Testis (tissue), 3 donors: ENCODE results near the gene AMOTL1. TPM values are rescaled to one million over a fixed set of nuclear protein-coding genes. Genes with fewer than 3 reads are reported as not detected.

Source experiments
- DNase-seq: peaks from one replicate; pipeline ENCODE4 v3.0.0-alpha.2; 2019
- H3K27ac ChIP-seq, 2 donors: fragments of 200-600 bp; sonication (generic); one replicate each; pipeline ENCODE4 v1.5.1; 2019
- H3K27me3 ChIP-seq: fragments of 200-600 bp; sonication (generic); one replicate; pipeline ENCODE4 v1.5.1; 2019
- H3K36me3 ChIP-seq: fragments of 200-600 bp; sonication (generic); one replicate; pipeline ENCODE4 v1.5.1; 2017; ENCODE audit warnings: low read depth; ENCODE audit errors: missing control alignments
- H3K4me1 ChIP-seq: fragments of 200-600 bp; sonication (generic); one replicate; pipeline ENCODE4 v1.5.1; 2019
- H3K4me3 ChIP-seq, 2 donors: fragments of 200-600 bp; sonication (generic); one replicate each; pipeline ENCODE4 v1.5.1; 2017 to 2019
- H3K9me3 ChIP-seq: fragments of 200-600 bp; sonication (generic); one replicate; pipeline ENCODE4 v1.5.1; 2017
- POLR2A ChIP-seq: fragments of 450-650 bp; IDR thresholded peaks from one replicate; pipeline ENCODE4 v1.6.1; 2017; ENCODE audit warnings: antibody characterized with exemption, mild to moderate bottlenecking, moderate library complexity
- WGBS, 2 donors: methylation state at CpG; one replicate each; pipeline ENCODE4 v1.1.5; 2018; 5-methylcytosine and 5-hydroxymethylcytosine counted together
- intact Hi-C: fragments of 100-400 bp; cut with DNase I; formaldehyde crosslinking; loops from one replicate; pipeline ENCODE4 v1.15.1; 2023; ENCODE audit warnings: low total_unique reads
- polyA plus RNA-seq: library from polyadenylated mRNA; stranded (reverse); fragments of 350-450 nt; fragmentation: Illumina TruSeq; extraction: RNeasy Lipid Tissue Mini Kit (QIAGEN cat#74804); gene quantifications from one replicate; pipeline ENCODE4 v1.2.3, GENCODE V29; 2014; ENCODE audit warnings: low read depth, low replicate concordance; ENCODE audit not compliant: insufficient read depth
- total RNA-seq, 2 donors: library from RNA; depleted of rRNA; stranded (reverse); fragments of >200 nt; gene quantifications; one replicate each; pipeline ENCODE4 v1.2.3, GENCODE V29; 2016
- TF ChIP-seq, protein P1 (sequence below), 3 experiments: fragments of 450-650 bp in 2 of 3; fragments of 200-600 bp in 1 of 3; sonication (generic) in 1 of 3; IDR thresholded peaks; one replicate each; pipeline ENCODE4 v1.5.1; 2016 to 2019; ENCODE audit warnings: antibody characterized with exemption in 3 of 3, mild to moderate bottlenecking in 2 of 3, moderate library complexity in 1 of 3

The AMOTL1 gene
- total and polyA plus RNA-seq, 3 donors from 2014 or later = 17.1 to 25.4 (median 18.7) TPM

DNA sequence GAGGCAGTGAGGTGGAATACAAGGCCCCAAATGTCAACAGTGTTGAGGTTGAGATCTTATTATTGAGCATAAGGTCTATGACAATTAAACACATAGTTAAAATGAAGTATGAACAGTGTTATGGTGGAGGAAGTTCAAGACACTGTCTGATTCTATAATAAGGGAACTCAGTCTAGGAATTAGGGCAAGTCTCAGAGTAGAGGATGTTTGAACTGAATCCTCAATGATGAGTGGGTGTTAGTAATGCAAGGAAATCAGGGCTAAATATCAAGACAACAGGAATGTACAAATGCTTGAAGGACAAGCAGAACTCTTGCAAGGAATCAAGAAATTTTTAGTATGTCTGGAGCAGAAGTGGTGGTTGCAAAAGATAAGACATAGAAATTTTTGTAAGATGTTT is 152.2 kb downstream of the AMOTL1 start:
- intact Hi-C loops = no loop called here
- no peaks in the 10 kb centered on the region for H3K36me3 ChIP-seq
- H3K4me1 ChIP-seq = no peaks in the 10 kb centered on the region
- no peak overlapping the region for H3K27ac ChIP-seq
- TF ChIP-seq, protein P1, sequence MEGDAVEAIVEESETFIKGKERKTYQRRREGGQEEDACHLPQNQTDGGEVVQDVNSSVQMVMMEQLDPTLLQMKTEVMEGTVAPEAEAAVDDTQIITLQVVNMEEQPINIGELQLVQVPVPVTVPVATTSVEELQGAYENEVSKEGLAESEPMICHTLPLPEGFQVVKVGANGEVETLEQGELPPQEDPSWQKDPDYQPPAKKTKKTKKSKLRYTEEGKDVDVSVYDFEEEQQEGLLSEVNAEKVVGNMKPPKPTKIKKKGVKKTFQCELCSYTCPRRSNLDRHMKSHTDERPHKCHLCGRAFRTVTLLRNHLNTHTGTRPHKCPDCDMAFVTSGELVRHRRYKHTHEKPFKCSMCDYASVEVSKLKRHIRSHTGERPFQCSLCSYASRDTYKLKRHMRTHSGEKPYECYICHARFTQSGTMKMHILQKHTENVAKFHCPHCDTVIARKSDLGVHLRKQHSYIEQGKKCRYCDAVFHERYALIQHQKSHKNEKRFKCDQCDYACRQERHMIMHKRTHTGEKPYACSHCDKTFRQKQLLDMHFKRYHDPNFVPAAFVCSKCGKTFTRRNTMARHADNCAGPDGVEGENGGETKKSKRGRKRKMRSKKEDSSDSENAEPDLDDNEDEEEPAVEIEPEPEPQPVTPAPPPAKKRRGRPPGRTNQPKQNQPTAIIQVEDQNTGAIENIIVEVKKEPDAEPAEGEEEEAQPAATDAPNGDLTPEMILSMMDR (IDR thresholded peaks at IDR 0.05) = no peak
- no peaks in the 10 kb centered on the region for H3K27me3 ChIP-seq
- no peak overlapping the region for H3K4me3 ChIP-seq
- DNase-seq = no peak
- H3K9me3 ChIP-seq = no peaks in the 10 kb centered on the region

- no peaks in the 10 kb centered on the region for H3K27me3 ChIP-seq
- no peak for DNase-seq
- H3K9me3 ChIP-seq = no peaks in the 10 kb centered on the region
- TF ChIP-seq, protein P1 (IDR thresholded peaks at IDR 0.05) = no peak
- 79 to 87% methylated on average over 5 of the region's 5 CpGs for WGBS, 2 donors
- H3K4me1 ChIP-seq = peaks cover 6% of the 10 kb centered on the region
- H3K27ac ChIP-seq = no peak overlapping the region
- no peaks in the 10 kb centered on the region for H3K36me3 ChIP-seq
- H3K4me3 ChIP-seq = no peak overlapping the region
- intact Hi-C loops = no loop called here
Observed at GRCh38 chr11:94922321-94923003, 154.3 kb downstream of the AMOTL1 start.

- H3K27ac ChIP-seq = no peak overlapping the region
- 87 to 100% methylated on average over 2 of the region's 2 CpGs for WGBS, 2 donors
- no peaks in the 10 kb centered on the region for H3K36me3 ChIP-seq
- intact Hi-C loops = no loop called here
- H3K9me3 ChIP-seq = no peaks in the 10 kb centered on the region
- H3K27me3 ChIP-seq = no peaks in the 10 kb centered on the region
- TF ChIP-seq, protein P1 (IDR thresholded peaks at IDR 0.05) = no peak
- TF ChIP-seq POLR2A = no peak
- H3K4me1 ChIP-seq = peaks cover 8% of the 10 kb centered on the region
- no peak overlapping the region for H3K4me3 ChIP-seq
- no peak for DNase-seq
Observed at GRCh38 chr11:94923004-94923334, 154.8 kb downstream of the AMOTL1 start.

GRCh38 chr11:94924171-94924572 is 156.0 kb downstream of the AMOTL1 start:
- no peak overlapping the region for H3K4me3 ChIP-seq
- TF ChIP-seq, protein P1 (IDR thresholded peaks at IDR 0.05) = no peak
- no peak for TF ChIP-seq POLR2A
- H3K27ac ChIP-seq = no peak overlapping the region
- no peaks in the 10 kb centered on the region for H3K27me3 ChIP-seq
- no peaks in the 10 kb centered on the region for H3K9me3 ChIP-seq
- H3K36me3 ChIP-seq = no peaks in the 10 kb centered on the region
- H3K4me1 ChIP-seq = peaks cover 8% of the 10 kb centered on the region
- intact Hi-C loops = no loop called here
- DNase-seq = no peak
- WGBS, 2 donors = 72 to 79% methylated on average over 6 of the region's 6 CpGs

GRCh38 chr11:94924612-94925011 is 156.5 kb downstream of the AMOTL1 start:
- peaks cover 8% of the 10 kb centered on the region for H3K4me1 ChIP-seq
- 68 to 71% methylated on average over 5 of the region's 5 CpGs for WGBS, 2 donors
- H3K27me3 ChIP-seq = no peaks in the 10 kb centered on the region
- no peaks in the 10 kb centered on the region for H3K9me3 ChIP-seq
- no peak overlapping the region for H3K4me3 ChIP-seq
- intact Hi-C loops = no loop called here
- no peak for TF ChIP-seq POLR2A
- TF ChIP-seq, protein P1 (IDR thresholded peaks at IDR 0.05) = no peak
- DNase-seq = no peak
- no peak overlapping the region for H3K27ac ChIP-seq
- no peaks in the 10 kb centered on the region for H3K36me3 ChIP-seq
